HG02884 (cell line): ENCODE data around the gene PTPN7.
"Not testable (repeated sequence)": the region's sequence is repeated elsewhere in the genome, so short reads cannot be mapped to it uniquely, and the experiment has no call there.

Experiments used
- ATAC-seq: cut with Tn5 transposase; IDR thresholded peaks from one replicate; pipeline ENCODE4 v1.9.1; 2021; ENCODE audit warnings: mild to moderate bottlenecking, moderate library complexity; ENCODE audit not compliant: unreplicated experiment

The PTPN7 gene

GRCh38 chr1:202189918-202190715 lies 29.7 kb upstream of the PTPN7 start:
- no peak for ATAC-seq

- ATAC-seq, result no peak
Measured at GRCh38 chr1:202189001-202189790, 28.8 kb upstream of the PTPN7 start.

- no peak for ATAC-seq
Measured at GRCh38 chr1:202187697-202188407, 27.4 kb upstream of the PTPN7 start.

GRCh38 chr1:202187041-202187671 lies 26.8 kb upstream of the PTPN7 start:
- no peak for ATAC-seq

GRCh38 chr1:202186327-202186726 lies 25.9 kb upstream of the PTPN7 start:
- no peak for ATAC-seq

GRCh38 chr1:202184750-202185460 lies 24.5 kb upstream of the PTPN7 start:
- ATAC-seq, result no peak

- ATAC-seq, result no peak
Measured at GRCh38 chr1:202182040-202182877, 21.9 kb upstream of the PTPN7 start.

GRCh38 chr1:202181586-202181985 lies 21.2 kb upstream of the PTPN7 start:
- ATAC-seq, result no peak

- not testable (repeated sequence) for ATAC-seq
Measured at GRCh38 chr1:202180751-202181139, 20.3 kb upstream of the PTPN7 start.

GRCh38 chr1:202179828-202180750 lies 19.7 kb upstream of the PTPN7 start:
- ATAC-seq, result no peak

GRCh38 chr1:202176949-202177927 lies 16.8 kb upstream of the PTPN7 start:
- no peak for ATAC-seq

GRCh38 chr1:202173993-202174392 lies 13.6 kb upstream of the PTPN7 start:
- no peak for ATAC-seq

GRCh38 chr1:202172015-202172355 lies 11.6 kb upstream of the PTPN7 start:
- ATAC-seq, result no peak

- ATAC-seq, result no peak
Measured at GRCh38 chr1:202171292-202172014, 11.1 kb upstream of the PTPN7 start.

GRCh38 chr1:202170726-202171125 lies 10.3 kb upstream of the PTPN7 start:
- no peak for ATAC-seq

GRCh38 chr1:202168861-202169260 lies 8.5 kb upstream of the PTPN7 start:
- ATAC-seq, result no peak
